HepG2 (cell line): Measurements from ENCODE around the gene CHADL. TPM values are rescaled to one million over a fixed set of nuclear protein-coding genes. Genes with fewer than 3 reads are reported as not detected.

Experiments
- ATF2 ChIP-seq: sonication (generic); formaldehyde crosslinking; IDR thresholded peaks from 2 replicates; pipeline ENCODE4 v1.4.0; 2020; ENCODE audit warnings: missing genetic modification reagents
- HOXA5 ChIP-seq: sonication (generic); formaldehyde crosslinking; IDR thresholded peaks from 2 replicates; pipeline ENCODE4 v1.4.0; 2020; ENCODE audit warnings: missing genetic modification reagents
- KIAA2018 ChIP-seq: sonication (generic); formaldehyde crosslinking; IDR thresholded peaks from 2 replicates; pipeline ENCODE4 v1.5.0; 2020; ENCODE audit warnings: mild to moderate bottlenecking, missing genetic modification reagents, borderline replicate concordance
- MAZ ChIP-seq, 2 experiments: sonication (generic) in 1 of 2; formaldehyde crosslinking in 1 of 2; IDR thresholded peaks; 2 replicates each; pipeline versions ENCODE4 v1.5.0 to v1.6.1; 2012 to 2020; ENCODE audit warnings: low read depth in 2 of 2, mild to moderate bottlenecking in 2 of 2, borderline replicate concordance in 1 of 2, improper control_type of control experiment in 1 of 2, low read length in 1 of 2, missing genetic modification reagents in 1 of 2, moderate library complexity in 1 of 2
- MTA3 ChIP-seq: sonication (generic); formaldehyde crosslinking; IDR thresholded peaks from 2 replicates; pipeline ENCODE4 v1.4.0; 2020; ENCODE audit warnings: missing genetic modification reagents
- MXD4 ChIP-seq: IDR thresholded peaks from 2 replicates; pipeline ENCODE4 v1.6.1; 2016; ENCODE audit warnings: mild to moderate bottlenecking, missing biosample characterization, missing genetic modification reagents
- NR2F6 ChIP-seq, 2 experiments: IDR thresholded peaks; 2 replicates each; pipeline ENCODE4 v1.6.1; 2016; ENCODE audit warnings: antibody characterized with exemption in 1 of 2, mild to moderate bottlenecking in 1 of 2
- POLR2A ChIP-seq, 2 experiments: IDR thresholded peaks; 2 replicates each; pipeline ENCODE4 v1.6.1; 2011; ENCODE audit warnings: low read depth in 2 of 2, low read length in 2 of 2, mild to moderate bottlenecking in 1 of 2, moderate library complexity in 1 of 2; ENCODE audit not compliant: insufficient read depth in 1 of 2
- SMAD3 ChIP-seq: sonication (generic); formaldehyde crosslinking; IDR thresholded peaks from 2 replicates; pipeline ENCODE4 v1.4.0; 2020; ENCODE audit warnings: missing genetic modification reagents
- ZFP36 ChIP-seq: fragments of 150-350 bp; IDR thresholded peaks from 2 replicates; pipeline ENCODE4 v1.6.1; 2018; ENCODE audit warnings: borderline replicate concordance, low read length, low read depth; ENCODE audit not compliant: partially characterized antibody
- ZNF619 ChIP-seq: sonication (generic); formaldehyde crosslinking; IDR thresholded peaks from 2 replicates; pipeline ENCODE4 v1.4.0; 2020; ENCODE audit warnings: mild to moderate bottlenecking, missing genetic modification reagents
- polyA plus RNA-seq, 8 experiments: library from polyadenylated mRNA; depleted of rRNA in 3 of 8; stranded (reverse) in 7 of 8; unstranded in 1 of 8; fragments of >200 nt; fragmentation: Illumina TruSeq in 4 of 8; extraction: Trizol in 4 of 8; gene quantifications; 2 replicates each; pipeline versions ENCODE4 v1.2.1 to v1.2.3, GENCODE V29; 2011 to 2016; ENCODE audit warnings: low read depth in 4 of 8, missing spikeins in 1 of 8, mixed read lengths in 1 of 8; ENCODE audit not compliant: insufficient read depth in 1 of 8
- total RNA-seq, 5 experiments: library from RNA; depleted of rRNA; stranded (reverse); fragments of >200 nt; fragmentation: Illumina TruSeq; extraction: Trizol; gene quantifications; 2 replicates each; pipeline ENCODE4 v1.2.3, GENCODE V29; 2016; ENCODE audit warnings: low read depth in 1 of 5
- TF ChIP-seq, protein P1 (sequence below): sonication (generic); formaldehyde crosslinking; IDR thresholded peaks from 2 replicates; pipeline ENCODE4 v1.4.0; 2020; ENCODE audit warnings: missing genetic modification reagents, borderline replicate concordance
- TF ChIP-seq, protein P2 (sequence below): sonication (generic); formaldehyde crosslinking; IDR thresholded peaks from 2 replicates; pipeline ENCODE4 v1.5.0; 2020; ENCODE audit warnings: missing genetic modification reagents

The CHADL gene
- total and polyA plus RNA-seq, 2 of the 13 experiments (the other 11 are each of a cell fraction or from before 2014, with no cell fraction given), result 2.8 to 8.1 TPM

GRCh38 chr22:41234815-41235695 is 5.7 kb downstream of the CHADL start (continued):
- TF ChIP-seq, protein P1, sequence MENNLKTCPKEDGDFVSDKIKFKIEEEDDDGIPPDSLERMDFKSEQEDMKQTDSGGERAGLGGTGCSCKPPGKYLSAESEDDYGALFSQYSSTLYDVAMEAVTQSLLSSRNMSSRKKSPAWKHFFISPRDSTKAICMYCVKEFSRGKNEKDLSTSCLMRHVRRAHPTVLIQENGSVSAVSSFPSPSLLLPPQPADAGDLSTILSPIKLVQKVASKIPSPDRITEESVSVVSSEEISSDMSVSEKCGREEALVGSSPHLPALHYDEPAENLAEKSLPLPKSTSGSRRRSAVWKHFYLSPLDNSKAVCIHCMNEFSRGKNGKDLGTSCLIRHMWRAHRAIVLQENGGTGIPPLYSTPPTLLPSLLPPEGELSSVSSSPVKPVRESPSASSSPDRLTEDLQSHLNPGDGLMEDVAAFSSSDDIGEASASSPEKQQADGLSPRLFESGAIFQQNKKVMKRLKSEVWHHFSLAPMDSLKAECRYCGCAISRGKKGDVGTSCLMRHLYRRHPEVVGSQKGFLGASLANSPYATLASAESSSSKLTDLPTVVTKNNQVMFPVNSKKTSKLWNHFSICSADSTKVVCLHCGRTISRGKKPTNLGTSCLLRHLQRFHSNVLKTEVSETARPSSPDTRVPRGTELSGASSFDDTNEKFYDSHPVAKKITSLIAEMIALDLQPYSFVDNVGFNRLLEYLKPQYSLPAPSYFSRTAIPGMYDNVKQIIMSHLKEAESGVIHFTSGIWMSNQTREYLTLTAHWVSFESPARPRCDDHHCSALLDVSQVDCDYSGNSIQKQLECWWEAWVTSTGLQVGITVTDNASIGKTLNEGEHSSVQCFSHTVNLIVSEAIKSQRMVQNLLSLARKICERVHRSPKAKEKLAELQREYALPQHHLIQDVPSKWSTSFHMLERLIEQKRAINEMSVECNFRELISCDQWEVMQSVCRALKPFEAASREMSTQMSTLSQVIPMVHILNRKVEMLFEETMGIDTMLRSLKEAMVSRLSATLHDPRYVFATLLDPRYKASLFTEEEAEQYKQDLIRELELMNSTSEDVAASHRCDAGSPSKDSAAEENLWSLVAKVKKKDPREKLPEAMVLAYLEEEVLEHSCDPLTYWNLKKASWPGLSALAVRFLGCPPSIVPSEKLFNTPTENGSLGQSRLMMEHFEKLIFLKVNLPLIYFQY (CRISPR knock-in tag), result peak; percentile 92; the same call in 1 of the 2 replicates
- TF ChIP-seq ATF2 (CRISPR knock-in tag) (peak; percentile 39; the same call in 1 of the 2 replicates), ZNF619 (CRISPR knock-in tag) (0 out of 2 replicates have a peak, but pooled peaks have one; percentile 45), MAZ (IDR thresholded peaks at IDR 0.05; ENCODE audit: borderline replicate concordance, low read depth, low read length) (0 out of 2 replicates have a peak, but pooled peaks have one; percentile 15), MAZ (CRISPR knock-in tag; IDR thresholded peaks at IDR 0.05; ENCODE audit: low read depth) (peak; percentile 57; the same call in 1 of the 2 replicates), ZFP36 (no peak), MTA3 (no peak), MXD4 (no peak), HOXA5 (CRISPR knock-in tag) (peak; percentile 51; the same call in 1 of the 2 replicates), SMAD3 (0 out of 2 replicates have a peak, but pooled peaks have one; percentile 49), POLR2A (IDR thresholded peaks at IDR 0.05; ENCODE audit: insufficient read depth in 1 of 2, low read depth in 2 of 2, low read length in 2 of 2) (no peak), NR2F6 (IDR thresholded peaks at IDR 0.05) (peak; percentile 90), NR2F6 (CRISPR knock-in tag; IDR thresholded peaks at IDR 0.05) (peak; percentile 91), KIAA2018 (CRISPR knock-in tag) (no peak)
- TF ChIP-seq, protein P2, sequence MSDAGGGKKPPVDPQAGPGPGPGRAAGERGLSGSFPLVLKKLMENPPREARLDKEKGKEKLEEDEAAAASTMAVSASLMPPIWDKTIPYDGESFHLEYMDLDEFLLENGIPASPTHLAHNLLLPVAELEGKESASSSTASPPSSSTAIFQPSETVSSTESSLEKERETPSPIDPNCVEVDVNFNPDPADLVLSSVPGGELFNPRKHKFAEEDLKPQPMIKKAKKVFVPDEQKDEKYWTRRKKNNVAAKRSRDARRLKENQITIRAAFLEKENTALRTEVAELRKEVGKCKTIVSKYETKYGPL (CRISPR knock-in tag), result no peak
